ENCODE results near the gene SEMA3G. TPM values are rescaled to one million over a fixed set of nuclear protein-coding genes. Genes with fewer than 3 reads are reported as not detected.
A peak's percentile ranks its signal among the peaks of the same experiment; 100 is the strongest.

Gene SEMA3G
- total RNA-seq, 1 donor from 2014 or later = 8.3 TPM

GRCh38 chr3:52408466-52408865, 36.4 kb downstream of the SEMA3G start:
- peaks cover 68% of the 10 kb centered on the region for H3K4me1 ChIP-seq
- H3K4me3 ChIP-seq = peak overlapping the region in 1 of 2 donors; percentile 93
- DNase-seq (ENCODE audit: extremely low spot score in 2 of 2) = no peak
- intact Hi-C loops (cut with DNase I) = no loop called here
- peak overlapping the region; percentile 97 for H3K27ac ChIP-seq
- H3K27me3 ChIP-seq = no peaks in the 10 kb centered on the region
- TF ChIP-seq POLR2AphosphoS5 (IDR thresholded peaks at IDR 0.05; ENCODE audit: insufficient read depth in 1 of 2, low read depth in 1 of 2) (no peak), CTCF (IDR thresholded peaks at IDR 0.05) (no peak), POLR2A (IDR thresholded peaks at IDR 0.05) (no peak)
- peaks cover 0 to 41% of the 10 kb centered on the region in 2 donors for H3K36me3 ChIP-seq
- H3K9me3 ChIP-seq = no peaks in the 10 kb centered on the region

- TF ChIP-seq POLR2A (IDR thresholded peaks at IDR 0.05) (no peak), CTCF (IDR thresholded peaks at IDR 0.05) (no peak), POLR2AphosphoS5 (IDR thresholded peaks at IDR 0.05; ENCODE audit: insufficient read depth in 1 of 2, low read depth in 1 of 2) (no peak)
- intact Hi-C loops (cut with DNase I) = no loop called here
- DNase-seq (ENCODE audit: extremely low spot score in 2 of 2) = no peak
- Histone ChIP-seq H3K36me3 (peaks cover 0 to 48% of the 10 kb centered on the region in 2 donors), H3K9me3 (no peaks in the 10 kb centered on the region), H3K27me3 (no peaks in the 10 kb centered on the region), H3K27ac (no peak overlapping the region), H3K4me1 (peaks cover 62% of the 10 kb centered on the region), H3K4me3 (no peak overlapping the region)
Measured at GRCh38 chr3:52407779-52408178, 37.1 kb downstream of the SEMA3G start.

GRCh38 chr3:52406791-52407510, 38.0 kb downstream of the SEMA3G start:
- H3K4me3 ChIP-seq = no peak overlapping the region
- no peak for DNase-seq (ENCODE audit: extremely low spot score in 2 of 2)
- intact Hi-C loops (cut with DNase I) = no loop called here
- no peak for TF ChIP-seq CTCF (IDR thresholded peaks at IDR 0.05)
- no peak for TF ChIP-seq POLR2A (IDR thresholded peaks at IDR 0.05)
- TF ChIP-seq POLR2AphosphoS5 (IDR thresholded peaks at IDR 0.05; ENCODE audit: insufficient read depth in 1 of 2, low read depth in 1 of 2) = no peak
- H3K9me3 ChIP-seq = no peaks in the 10 kb centered on the region
- peak overlapping the region; percentile 65 for H3K27ac ChIP-seq
- no peaks in the 10 kb centered on the region for H3K27me3 ChIP-seq
- H3K36me3 ChIP-seq = peaks cover 0 to 56% of the 10 kb centered on the region in 2 donors
- peaks cover 54% of the 10 kb centered on the region for H3K4me1 ChIP-seq

- Histone ChIP-seq H3K4me3 (peak overlapping the region in 1 of 2 donors; percentile 3), H3K9me3 (no peaks in the 10 kb centered on the region), H3K4me1 (peaks cover 47% of the 10 kb centered on the region), H3K36me3 (peaks cover 0 to 63% of the 10 kb centered on the region in 2 donors), H3K27ac (peak overlapping the region; percentile 65), H3K27me3 (no peaks in the 10 kb centered on the region)
- DNase-seq (ENCODE audit: extremely low spot score in 2 of 2) = no peak
- intact Hi-C loops (cut with DNase I) = no loop called here
- TF ChIP-seq POLR2AphosphoS5 (IDR thresholded peaks at IDR 0.05; ENCODE audit: insufficient read depth in 1 of 2, low read depth in 1 of 2) (peak in 1 of 2 donors; percentile 9), CTCF (IDR thresholded peaks at IDR 0.05) (no peak)
Measured at GRCh38 chr3:52406231-52406661, 38.7 kb downstream of the SEMA3G start.

- Histone ChIP-seq H3K36me3 (peaks cover 0 to 68% of the 10 kb centered on the region in 2 donors), H3K27me3 (no peaks in the 10 kb centered on the region), H3K4me3 (peak overlapping the region in 1 of 2 donors; percentile 3), H3K27ac (no peak overlapping the region), H3K4me1 (peaks cover 41% of the 10 kb centered on the region), H3K9me3 (no peaks in the 10 kb centered on the region)
- intact Hi-C loops (cut with DNase I) = no loop called here
- no peak for TF ChIP-seq POLR2A (IDR thresholded peaks at IDR 0.05)
- no peak for TF ChIP-seq CTCF (IDR thresholded peaks at IDR 0.05)
- no peak for DNase-seq (ENCODE audit: extremely low spot score in 2 of 2)
Measured at GRCh38 chr3:52405601-52406110, 39.2 kb downstream of the SEMA3G start.
